GM21576 (cell line): ENCODE results near the gene ROMO1.
"Not testable (repeated sequence)": the region's sequence is repeated elsewhere in the genome, so short reads cannot be mapped to it uniquely, and the experiment has no call there.

Experiments used
- ATAC-seq: cut with Tn5 transposase; IDR thresholded peaks from one replicate; pipeline ENCODE4 v1.9.1; 2021; ENCODE audit warnings: mild to moderate bottlenecking, moderate library complexity; ENCODE audit not compliant: unreplicated experiment

ROMO1 gene

DNA sequence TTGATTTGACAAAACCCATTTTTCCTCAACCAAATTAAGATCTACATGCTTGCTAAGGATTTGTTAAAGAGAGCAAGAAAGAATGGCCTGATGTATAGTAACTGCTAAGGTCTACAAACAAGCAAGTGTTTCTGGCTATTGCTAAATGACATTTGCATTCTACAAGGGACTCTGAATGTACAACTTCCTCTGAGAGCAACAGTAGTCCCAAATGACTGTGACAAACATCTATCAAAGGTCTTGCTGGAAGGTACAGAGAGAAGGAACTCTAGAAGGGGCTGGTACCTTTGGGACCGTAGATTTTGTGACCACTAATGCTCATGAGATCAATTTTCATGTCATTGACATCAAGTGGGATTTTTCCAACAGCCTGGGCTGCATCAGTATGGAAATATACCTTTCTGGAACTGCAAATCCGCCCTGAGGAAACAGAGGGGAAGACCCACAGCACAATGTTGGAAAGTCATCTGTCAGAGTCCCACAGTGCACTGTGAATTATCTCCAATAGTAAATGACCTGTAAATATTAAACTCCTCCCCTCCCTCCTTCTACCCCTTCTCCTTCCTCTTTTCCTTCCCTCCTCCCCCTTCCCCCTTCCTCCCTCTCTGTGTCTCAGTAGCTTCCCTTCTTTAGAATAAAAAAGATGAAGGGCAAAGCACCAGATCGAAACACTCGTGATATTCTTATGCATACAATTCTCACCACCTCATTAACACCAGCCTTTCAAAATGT lies 18.6 kb upstream of the ROMO1 start:
- ATAC-seq: no peak

DNA sequence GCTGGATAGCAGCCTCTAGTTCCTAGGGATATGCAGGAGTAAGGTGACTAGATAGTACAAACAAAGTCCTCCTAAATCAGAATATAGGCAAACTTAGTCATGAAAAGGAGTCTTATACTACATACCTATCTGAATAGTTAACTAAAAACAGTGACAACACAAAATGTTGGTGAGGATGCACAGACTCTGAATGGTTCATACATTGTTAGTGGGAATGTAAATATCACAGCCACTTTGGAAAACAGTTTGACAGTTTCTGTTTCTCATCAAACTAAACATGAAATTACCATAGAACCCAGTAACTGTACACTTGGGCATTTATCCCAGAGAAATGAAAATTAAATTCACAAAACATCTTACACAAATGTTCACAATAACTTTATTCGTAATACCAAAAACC lies 17.2 kb upstream of the ROMO1 start:
- no peak for ATAC-seq

DNA sequence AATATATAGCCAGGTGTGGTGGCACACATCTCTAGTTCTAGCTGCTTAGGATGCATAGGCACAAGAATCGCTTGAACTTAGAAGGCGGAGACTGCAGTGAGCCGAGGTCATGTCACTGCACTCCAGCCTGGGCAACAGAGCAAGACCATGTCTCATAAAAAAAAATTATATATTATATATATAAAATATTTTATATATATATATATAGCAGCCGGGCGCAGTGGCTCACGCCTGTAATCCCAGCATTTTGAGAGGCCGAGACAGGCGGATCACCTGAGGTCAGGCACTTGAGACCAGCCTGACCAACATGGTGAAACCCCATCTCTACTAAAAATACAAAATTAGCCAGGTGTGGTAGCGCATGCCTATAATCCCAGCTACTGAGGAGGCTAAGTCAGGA lies 13.8 kb upstream of the ROMO1 start:
- not testable (repeated sequence) for ATAC-seq

DNA sequence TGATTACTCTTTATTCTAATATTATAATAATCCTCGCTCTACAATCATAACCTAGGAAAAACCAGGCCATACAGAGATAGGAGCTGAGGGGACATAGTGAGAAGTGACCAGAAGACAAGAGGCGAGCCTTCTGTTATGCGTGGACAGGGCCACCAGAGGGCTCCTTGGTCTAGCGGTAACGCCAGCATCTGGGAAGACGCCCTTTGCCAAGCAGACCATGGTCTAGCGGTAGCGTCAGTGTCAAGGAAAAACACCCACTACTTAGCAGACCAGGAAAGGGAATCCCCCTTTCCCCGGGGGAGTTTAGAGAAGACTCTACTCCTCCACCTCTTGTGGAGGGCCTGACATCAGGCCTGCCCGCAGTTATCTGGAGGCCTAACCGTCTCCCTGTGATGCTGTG lies 12.3 kb upstream of the ROMO1 start:
- not testable (repeated sequence) for ATAC-seq

DNA sequence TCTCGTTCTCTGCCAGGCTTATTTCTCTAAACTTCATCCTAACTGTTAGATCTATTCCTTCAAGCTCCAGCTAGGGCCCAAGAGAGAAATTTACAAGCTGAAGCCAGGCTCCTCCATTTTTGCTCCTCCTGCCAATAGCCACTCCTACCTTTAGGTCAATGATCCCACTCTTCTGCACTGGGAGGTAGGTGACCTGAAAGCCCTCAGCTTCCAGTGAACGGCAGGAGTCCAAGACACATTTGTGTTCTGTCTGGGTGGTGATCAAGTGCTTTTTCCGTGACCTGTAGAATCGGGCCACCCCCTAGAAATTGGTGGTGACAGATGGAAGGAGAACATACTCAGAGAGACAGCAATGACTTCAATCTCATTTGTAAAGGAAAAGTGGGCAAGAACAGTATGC lies 8.9 kb upstream of the ROMO1 start:
- no peak for ATAC-seq

DNA sequence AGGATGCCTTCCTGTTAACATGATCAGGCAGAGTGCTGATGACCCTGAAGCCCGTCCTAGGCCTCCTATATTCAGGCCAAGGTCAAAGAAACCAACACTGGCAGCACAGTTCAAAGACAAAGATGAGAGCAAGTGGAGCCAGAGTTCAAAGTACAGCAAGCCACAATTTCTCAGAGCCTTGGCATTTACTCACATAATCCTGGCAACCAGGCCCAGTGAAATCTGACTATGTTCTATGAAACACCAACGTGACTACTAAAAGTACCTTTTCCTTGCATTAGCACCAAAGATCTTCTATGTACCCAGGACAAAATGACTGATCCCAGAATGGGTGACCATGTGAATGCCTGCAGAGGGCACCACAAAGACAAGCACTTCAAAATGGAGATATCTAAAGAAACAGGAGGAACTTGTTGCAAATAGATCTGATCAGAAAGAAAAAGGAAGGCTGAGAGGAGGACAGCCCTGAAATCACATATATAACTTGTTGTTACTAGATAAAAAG lies 3.9 kb upstream of the ROMO1 start:
- no peak for ATAC-seq

DNA sequence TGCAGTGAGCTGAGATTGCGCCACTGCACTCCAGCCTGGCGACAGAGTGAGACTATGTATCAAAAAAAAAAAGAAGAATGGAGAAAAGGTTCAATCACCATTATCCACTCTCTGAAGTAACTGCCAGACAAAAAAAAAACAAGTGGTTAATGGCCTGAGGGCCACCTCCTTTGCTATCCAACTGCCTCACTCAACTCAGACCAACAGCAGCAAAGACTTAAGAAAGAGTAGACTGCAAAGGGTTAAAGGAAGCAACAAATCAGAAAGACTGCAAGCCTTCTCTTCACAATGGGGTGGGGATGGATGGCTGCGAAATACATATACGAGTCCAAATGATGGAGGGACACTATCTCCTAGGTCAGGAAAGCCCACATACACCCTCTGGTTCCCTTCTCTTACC lies 3.2 kb upstream of the ROMO1 start:
- no peak for ATAC-seq

DNA sequence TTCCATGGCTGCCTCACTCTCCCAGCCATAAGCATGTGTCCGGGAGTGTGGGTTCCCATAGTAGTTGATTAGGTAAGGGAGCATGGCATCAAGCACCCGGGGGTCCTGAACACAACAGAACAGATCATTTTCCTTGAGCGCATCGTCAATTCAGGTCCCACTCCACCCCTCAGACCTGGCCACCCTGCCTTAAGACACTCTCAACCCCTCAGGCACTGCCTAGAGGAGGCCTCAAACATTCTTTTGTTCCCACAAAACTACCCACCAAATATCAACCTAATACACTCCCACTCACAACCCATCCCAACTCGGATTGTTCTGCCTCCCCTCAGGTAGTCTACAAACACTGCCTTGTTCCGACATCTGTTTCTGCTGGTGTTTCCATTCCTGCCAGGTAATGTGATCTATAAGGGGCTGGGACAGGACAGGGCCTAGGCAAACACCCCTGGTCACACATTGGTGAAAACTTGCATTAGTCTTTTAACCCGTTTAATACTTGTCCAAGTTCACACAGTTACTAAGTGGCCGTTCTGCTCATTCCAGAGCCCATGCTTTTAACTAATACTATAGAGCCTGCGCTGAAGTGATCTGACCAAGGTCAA lies 1.4 kb upstream of the ROMO1 start:
- no peak for ATAC-seq

DNA sequence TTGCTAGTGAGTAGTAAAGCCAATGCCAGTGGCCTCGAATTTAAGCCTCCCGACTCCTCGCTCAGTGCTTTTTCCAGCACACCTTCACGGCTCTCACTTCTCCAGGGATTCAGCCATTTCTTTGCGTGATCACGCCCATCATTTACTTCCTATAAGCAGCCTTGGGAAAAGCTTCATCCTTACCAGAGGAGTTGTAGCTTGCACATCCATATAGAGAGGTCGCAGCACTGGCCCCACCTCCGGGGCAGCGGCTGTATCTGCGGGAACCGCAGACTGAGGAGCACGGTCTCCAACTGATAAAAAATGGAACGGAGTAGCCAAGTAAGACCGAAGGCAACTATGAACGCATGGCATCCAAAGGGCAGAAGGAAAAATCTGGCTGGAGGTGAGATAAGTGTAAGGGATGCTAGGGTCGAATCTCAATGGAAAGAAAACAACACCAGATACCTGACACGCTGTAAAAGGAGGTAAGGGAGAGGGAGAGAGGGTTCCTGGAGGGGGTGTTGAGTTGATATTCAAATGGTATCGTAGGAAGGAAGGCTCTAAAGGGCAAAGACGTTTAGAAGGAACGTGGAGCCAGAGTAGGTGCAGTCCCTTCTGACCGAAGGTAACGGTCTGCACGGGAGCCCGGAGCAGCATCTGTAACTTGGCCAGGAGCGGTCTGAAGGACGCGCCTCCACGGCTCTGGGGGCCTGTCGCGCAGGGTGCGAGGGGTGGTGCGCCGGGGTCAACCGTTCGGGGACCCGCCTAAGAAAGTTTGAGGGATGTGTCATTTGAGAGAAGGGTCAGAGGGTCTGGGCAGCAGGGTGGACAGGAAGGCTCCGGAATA lies 693 bp upstream of the ROMO1 start:
- peak; percentile 26 for ATAC-seq

DNA sequence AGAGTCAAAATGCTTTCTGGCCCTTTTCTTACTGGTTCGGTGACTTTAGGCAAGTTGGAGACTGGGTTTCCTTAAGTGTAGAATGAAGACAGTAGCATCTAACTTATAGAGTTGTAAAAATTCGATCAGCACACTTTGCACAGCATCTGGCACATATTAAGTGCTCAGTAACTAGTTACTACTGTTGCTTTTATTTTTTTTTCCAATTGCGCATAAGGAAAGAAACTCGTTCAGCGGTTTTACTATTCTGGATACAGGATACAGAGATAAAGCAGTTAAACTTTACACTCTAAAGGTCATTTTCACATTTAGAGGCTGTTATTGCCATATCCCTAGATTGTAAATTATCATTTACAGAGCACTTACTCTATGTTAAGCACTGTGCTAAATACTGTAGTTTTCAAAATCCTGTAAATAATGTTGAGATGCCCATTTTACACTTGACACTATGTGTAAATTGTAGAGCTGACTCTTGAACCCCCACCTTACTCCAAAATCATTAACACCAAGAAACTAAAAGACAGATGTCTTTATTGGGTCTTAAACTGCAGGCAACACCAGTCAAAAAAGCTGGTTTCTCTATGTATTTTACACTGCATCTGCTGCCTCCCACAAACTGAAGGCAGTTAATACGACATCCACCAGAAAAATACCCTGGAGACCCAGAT lies 886 bp downstream of the ROMO1 start:
- no peak for ATAC-seq

DNA sequence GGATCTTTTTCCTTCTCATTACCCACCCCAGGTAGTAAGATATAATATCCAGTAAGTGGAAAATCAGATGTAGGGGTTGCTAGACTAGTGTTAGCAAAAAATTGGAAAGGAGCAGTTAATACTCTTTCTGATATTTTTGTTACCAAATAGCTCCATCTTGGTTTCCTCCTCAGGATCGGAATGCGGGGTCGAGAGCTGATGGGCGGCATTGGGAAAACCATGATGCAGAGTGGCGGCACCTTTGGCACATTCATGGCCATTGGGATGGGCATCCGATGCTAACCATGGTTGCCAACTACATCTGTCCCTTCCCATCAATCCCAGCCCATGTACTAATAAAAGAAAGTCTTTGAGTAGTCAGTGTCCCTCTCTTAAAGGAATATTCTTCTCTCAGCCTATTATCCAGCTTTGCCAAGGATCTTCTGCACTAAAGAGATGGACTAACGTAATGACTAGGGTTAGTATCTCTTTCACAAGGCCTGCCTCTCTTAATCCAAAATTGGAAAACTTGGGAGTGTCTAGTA lies 1.5 kb downstream of the ROMO1 start:
- ATAC-seq: no peak

DNA sequence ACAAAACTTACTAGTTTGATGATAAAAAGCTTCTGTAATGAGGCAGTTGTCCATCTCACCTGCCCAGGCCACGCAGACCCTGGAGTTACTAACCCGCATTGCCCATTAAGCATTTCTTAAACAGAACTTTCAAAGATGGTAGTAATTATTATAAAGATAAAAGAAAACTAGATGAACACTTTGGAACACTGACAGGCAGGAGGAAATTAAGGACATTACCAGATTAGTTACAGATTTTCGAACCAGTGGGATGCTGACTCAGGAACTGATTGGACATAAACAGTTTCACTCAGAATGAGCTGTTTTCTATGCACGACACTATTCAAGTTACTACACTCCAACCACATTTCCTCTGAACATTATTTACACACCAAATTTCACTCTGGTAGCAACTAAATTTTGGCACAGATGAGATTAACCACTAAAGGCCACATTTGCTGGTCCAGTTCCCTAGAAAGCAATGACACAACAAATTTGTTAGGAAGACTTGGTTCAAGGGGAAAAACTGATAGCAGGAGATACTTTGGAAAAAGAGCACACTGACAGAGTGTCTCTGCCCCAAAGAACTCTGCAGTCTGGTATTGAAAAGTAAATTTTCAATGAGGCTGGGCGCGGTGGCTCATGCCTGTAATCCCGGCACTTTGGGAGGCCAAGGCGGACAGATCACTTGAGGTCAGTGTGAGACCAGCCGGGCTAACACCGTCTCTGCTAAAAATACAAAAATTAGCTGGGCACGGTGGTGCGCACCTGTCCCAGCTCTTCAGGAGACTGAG lies 3.0 kb downstream of the ROMO1 start:
- ATAC-seq: no peak

DNA sequence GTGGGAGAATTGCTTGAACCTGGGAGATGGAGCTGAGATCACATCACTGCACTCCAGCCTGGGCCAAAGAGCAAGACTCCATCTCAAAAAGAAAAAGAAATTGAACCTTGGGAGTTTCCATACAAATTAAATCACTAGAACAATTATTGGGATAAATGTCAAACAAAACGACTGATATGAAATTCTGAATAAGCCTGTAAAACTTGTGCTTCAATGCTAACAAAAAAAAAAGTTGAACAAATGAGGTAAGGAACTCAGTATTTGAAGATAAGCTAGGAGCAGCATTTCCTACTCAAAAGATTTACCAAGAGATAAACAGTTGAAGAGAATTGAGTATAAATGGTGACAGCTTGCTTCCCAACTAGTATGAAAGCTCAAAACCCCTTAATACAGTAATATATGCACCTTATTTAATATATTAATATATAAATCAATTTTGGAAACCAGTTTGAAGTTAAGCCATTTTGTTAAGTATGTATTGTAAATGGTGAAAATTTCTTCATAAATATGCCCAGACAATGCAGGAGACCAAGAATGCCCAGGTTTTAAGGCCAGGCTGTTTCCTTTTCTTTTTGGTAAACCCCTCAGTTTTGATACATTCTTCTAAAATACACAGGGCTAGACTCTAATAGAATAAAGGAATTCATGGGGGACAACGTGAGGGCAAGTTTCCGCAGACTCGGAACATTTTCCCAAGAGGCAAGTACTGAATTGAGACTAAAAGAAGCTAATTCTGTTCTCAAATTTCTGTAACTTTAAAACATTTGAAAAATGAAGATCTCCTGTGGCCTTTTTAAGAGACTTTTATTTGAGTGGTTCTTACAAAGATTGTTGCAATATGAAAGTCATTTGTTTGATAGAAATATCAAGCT lies 3.9 kb downstream of the ROMO1 start:
- no peak for ATAC-seq

DNA sequence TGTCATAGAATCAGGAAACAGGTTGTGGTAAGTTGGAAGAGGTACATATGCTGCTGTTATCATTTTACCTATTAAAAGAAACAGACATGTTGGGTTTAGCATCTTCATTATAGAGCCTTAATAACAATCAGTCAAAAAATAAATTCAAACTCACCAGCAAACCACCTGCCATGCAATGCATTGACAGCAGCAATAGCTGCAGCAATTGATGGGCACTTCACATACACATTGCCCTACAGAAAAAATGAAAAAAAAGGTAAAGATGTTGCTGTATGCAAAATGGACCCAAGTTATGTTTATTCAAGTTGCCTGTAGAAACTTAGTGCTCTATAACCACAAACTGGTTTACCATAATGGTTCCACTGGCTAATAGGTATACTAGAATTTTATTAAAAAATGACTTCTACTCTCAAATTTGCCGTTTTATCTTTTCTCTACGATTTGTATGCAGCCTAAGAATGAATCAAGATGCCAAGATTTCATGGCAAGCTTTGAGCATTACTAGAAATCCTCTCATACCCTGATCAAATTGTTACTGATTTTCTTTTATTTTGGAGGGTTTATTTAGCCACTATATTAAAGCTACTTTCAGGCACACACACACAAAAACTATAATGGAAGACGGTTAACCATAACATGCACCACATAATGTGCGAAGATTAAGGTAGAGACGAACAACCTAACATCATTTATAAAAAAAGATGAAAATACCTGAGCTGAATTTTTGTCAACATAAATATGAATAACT lies 5.5 kb downstream of the ROMO1 start:
- no peak for ATAC-seq

DNA sequence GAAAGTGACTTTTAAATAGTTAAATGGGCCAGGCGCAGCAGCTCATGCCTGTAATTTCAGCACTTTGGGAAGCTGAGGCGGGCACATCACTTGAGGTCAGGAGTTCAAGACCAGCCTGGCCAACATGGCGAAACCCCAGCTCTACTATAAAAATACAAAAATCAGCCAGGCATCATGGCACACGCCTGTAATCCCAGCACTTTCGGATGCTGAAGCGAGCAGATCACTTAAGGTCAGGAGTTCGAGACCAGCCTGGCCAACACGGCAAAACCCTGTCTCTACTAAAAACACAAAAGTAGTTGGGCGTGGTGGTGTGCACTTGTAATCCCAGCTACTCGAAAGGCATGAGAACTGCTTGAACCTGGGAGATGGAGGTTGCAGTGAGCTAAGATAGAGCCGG lies 6.7 kb downstream of the ROMO1 start:
- not testable (repeated sequence) for ATAC-seq

DNA sequence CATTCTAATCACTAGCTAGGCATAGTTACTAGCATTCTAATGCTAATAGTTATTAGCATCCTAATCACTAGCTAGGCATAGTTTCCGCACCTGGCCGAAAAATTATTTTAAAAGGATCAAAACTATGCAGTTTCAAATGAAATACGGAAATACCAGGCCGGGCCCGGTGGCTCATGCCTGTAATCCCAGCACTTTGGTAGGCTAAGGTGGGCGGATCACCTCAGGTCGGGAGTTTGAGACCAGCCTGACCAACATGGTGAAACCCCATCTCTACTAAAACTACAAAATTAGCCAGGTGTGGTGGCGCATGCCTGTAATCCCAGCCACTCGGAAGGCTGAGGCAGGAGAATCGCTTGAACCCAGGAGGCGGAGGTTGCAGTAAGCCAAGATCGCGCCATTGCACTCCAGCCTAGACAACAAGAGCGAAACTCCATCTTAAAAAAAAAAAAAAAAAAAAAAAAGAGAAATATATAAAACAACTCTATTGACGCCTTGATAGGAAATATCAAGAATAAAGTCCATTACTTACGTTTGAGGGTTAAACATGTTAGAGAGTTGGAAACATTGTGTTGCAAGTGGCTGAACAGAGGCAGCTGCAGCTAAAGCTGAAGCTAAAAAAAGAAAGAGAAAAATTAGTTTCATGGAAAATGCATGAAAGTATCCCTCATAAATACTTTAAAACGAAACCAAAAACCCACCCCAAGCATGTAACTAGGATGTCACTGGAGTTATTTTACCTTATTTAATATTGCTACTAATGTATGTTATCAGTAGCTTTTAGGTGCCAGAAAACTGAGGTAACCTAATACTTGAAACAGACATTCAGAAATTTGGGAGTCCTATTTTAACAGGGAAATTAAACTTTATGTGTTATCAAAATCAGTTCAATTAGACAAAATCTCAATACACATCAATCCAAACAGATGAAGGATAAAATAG lies 7.7 kb downstream of the ROMO1 start:
- not testable (repeated sequence) for ATAC-seq

DNA sequence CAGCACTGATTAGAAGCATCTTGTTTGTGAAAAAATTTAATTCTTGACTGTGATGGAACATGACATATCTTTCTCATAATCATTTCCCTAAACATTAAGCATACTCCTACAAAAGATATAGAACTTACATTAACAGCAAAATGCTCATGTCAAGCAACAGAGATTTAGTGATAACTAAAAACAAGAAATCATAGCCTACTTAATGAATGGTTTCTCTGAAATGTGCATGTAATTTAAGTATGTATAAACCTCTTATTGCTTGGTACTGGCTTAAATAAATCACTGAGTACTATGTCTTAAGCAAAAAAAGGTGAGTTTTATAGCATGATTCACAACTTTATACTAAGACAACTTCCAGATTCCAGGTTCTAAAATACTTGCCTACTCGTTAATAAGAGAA lies 9.3 kb downstream of the ROMO1 start:
- no peak for ATAC-seq
